Karpas-422 (cell line): ENCODE results near the gene CNP. TPM values are rescaled to one million over a fixed set of nuclear protein-coding genes. Genes with fewer than 3 reads are reported as not detected.

ENCODE experiments used
- DNase-seq: peaks from one replicate; pipeline ENCODE4 v3.0.0-alpha.2; 2015
- H2AFZ ChIP-seq: fragments of 200-600 bp; sonication (generic); 2 replicates; pipeline ENCODE4 v1.6.1; 2014; ENCODE audit warnings: antibody characterized with exemption, low read length, mixed read lengths
- H3K27ac ChIP-seq: fragments of 200-600 bp; sonication (generic); 2 replicates; pipeline ENCODE4 v1.5.1; 2014; ENCODE audit warnings: mild to moderate bottlenecking, low read length, moderate library complexity
- H3K27me3 ChIP-seq: fragments of 200-600 bp; sonication (generic); 2 replicates; pipeline ENCODE4 v1.6.1; 2014; ENCODE audit warnings: low read length, mixed read lengths
- H3K36me3 ChIP-seq: fragments of 200-600 bp; sonication (generic); 2 replicates; pipeline ENCODE4 v1.6.1; 2014; ENCODE audit warnings: low read length, mixed read lengths; ENCODE audit not compliant: insufficient read depth
- H3K4me1 ChIP-seq: fragments of 200-600 bp; sonication (generic); 2 replicates; pipeline ENCODE4 v1.6.1; 2014; ENCODE audit warnings: mild to moderate bottlenecking, low read length, mixed read lengths
- H3K4me2 ChIP-seq: fragments of 200-600 bp; sonication (generic); 2 replicates; pipeline ENCODE4 v1.6.1; 2014; ENCODE audit warnings: low read length, low read depth, mild to moderate bottlenecking; ENCODE audit not compliant: poor library complexity, severe bottlenecking
- H3K4me3 ChIP-seq: fragments of 200-600 bp; sonication (generic); 2 replicates; pipeline ENCODE4 v1.5.1; 2014; ENCODE audit warnings: mild to moderate bottlenecking, antibody characterized with exemption, low read length, mixed read lengths
- H3K79me2 ChIP-seq: fragments of 200-600 bp; sonication (generic); 2 replicates; pipeline ENCODE4 v1.6.1; 2014; ENCODE audit warnings: mild to moderate bottlenecking, low read length, mixed read lengths
- H3K9ac ChIP-seq: fragments of 200-600 bp; sonication (generic); 2 replicates; pipeline ENCODE4 v1.6.0; 2014; ENCODE audit warnings: low read length
- H3K9me2 ChIP-seq: fragments of 200-600 bp; sonication (generic), shearing (Covaris generic); replicated peaks from 2 replicates; pipeline ENCODE4 v1.6.0; 2014; ENCODE audit warnings: mild to moderate bottlenecking, low read length, moderate library complexity; ENCODE audit not compliant: insufficient read depth
- H3K9me3 ChIP-seq: fragments of 300-700, 200-600 bp; sonication (generic); 2 replicates; pipeline ENCODE4 v1.6.1; 2014; ENCODE audit warnings: low read length, mixed read lengths
- H4K20me1 ChIP-seq: fragments of 200-600 bp; sonication (generic); 2 replicates; pipeline ENCODE4 v1.6.1; 2014; ENCODE audit warnings: mild to moderate bottlenecking, antibody characterized with exemption, low read length, low read depth; ENCODE audit not compliant: insufficient read depth
- total RNA-seq: library from RNA; depleted of rRNA; stranded (reverse); fragments of >200 nt; shearing (Covaris generic); gene quantifications from 2 replicates; pipeline ENCODE4 v1.2.3, GENCODE V29; 2014; ENCODE audit warnings: low replicate concordance

CNP gene
- total RNA-seq, 1 experiment from 2014 or later, result 41.3 TPM

- peaks cover 66% of the 10 kb centered on the region for H3K4me1 ChIP-seq
- peaks cover 45% of the 10 kb centered on the region for H3K36me3 ChIP-seq
- peak overlapping the region; percentile 12; the same call in 1 of the 2 replicates for H3K4me3 ChIP-seq
- peak overlapping the region; percentile 51 for H3K4me2 ChIP-seq
- no peak overlapping the region for H2AFZ ChIP-seq
- peak overlapping the region; percentile 40 for H3K9ac ChIP-seq
- H3K9me2 ChIP-seq, result no peaks in the 10 kb centered on the region
- DNase-seq, result no peak
- H3K9me3 ChIP-seq, result no peaks in the 10 kb centered on the region
- no peaks in the 10 kb centered on the region for H3K27me3 ChIP-seq
- H3K27ac ChIP-seq, result peak overlapping the region; percentile 94
- H3K79me2 ChIP-seq, result peaks cover 38% of the 10 kb centered on the region
- no peaks in the 10 kb centered on the region for H4K20me1 ChIP-seq
Measured at GRCh38 chr17:41996855-41997164, 30.2 kb downstream of the CNP start.

GRCh38 chr17:41998497-41998896 is 31.9 kb downstream of the CNP start:
- peaks cover 83% of the 10 kb centered on the region for H3K4me1 ChIP-seq
- H3K4me2 ChIP-seq, result peak overlapping the region; percentile 51
- H3K27me3 ChIP-seq, result no peaks in the 10 kb centered on the region
- H4K20me1 ChIP-seq, result no peaks in the 10 kb centered on the region
- H3K79me2 ChIP-seq, result peaks cover 49% of the 10 kb centered on the region
- no peak for DNase-seq
- H3K9me2 ChIP-seq, result no peaks in the 10 kb centered on the region
- H3K27ac ChIP-seq, result peak overlapping the region; percentile 94
- H3K9ac ChIP-seq, result peak overlapping the region; percentile 8
- H3K36me3 ChIP-seq, result peaks cover 54% of the 10 kb centered on the region
- no peak overlapping the region for H2AFZ ChIP-seq
- peak overlapping the region; percentile 11; the same call in 1 of the 2 replicates for H3K4me3 ChIP-seq
- H3K9me3 ChIP-seq, result no peaks in the 10 kb centered on the region

- Histone ChIP-seq H3K27ac (peak overlapping the region; percentile 65), H2AFZ (no peak overlapping the region), H3K4me3 (no peak overlapping the region)
Measured at GRCh38 chr17:42000413-42001133, 34.0 kb downstream of the CNP start.

GRCh38 chr17:42001729-42002128 is 35.1 kb downstream of the CNP start:
- Histone ChIP-seq H3K27ac (peak overlapping the region; percentile 65), H3K79me2 (peaks cover 66% of the 10 kb centered on the region), H2AFZ (no peak overlapping the region), H3K4me1 (peaks cover 77% of the 10 kb centered on the region), H3K4me3 (no peak overlapping the region), H3K4me2 (no peak overlapping the region), H3K27me3 (no peaks in the 10 kb centered on the region), H3K9ac (no peak overlapping the region), H4K20me1 (no peaks in the 10 kb centered on the region), H3K9me2 (no peaks in the 10 kb centered on the region), H3K36me3 (peaks cover 40% of the 10 kb centered on the region), H3K9me3 (no peaks in the 10 kb centered on the region)
- no peak for DNase-seq

More at GRCh38 chr17:42000413-42001133, 34.0 kb downstream of the CNP start:
- Histone ChIP-seq H3K9me3 (no peaks in the 10 kb centered on the region), H3K4me1 (peaks cover 88% of the 10 kb centered on the region), H3K4me2 (no peak overlapping the region), H3K36me3 (peaks cover 42% of the 10 kb centered on the region), H3K79me2 (peaks cover 57% of the 10 kb centered on the region), H3K9me2 (no peaks in the 10 kb centered on the region), H3K9ac (no peak overlapping the region), H3K27me3 (no peaks in the 10 kb centered on the region), H4K20me1 (no peaks in the 10 kb centered on the region)
- no peak for DNase-seq

- H3K4me2 ChIP-seq, result no peak overlapping the region
- H3K79me2 ChIP-seq, result peaks cover 69% of the 10 kb centered on the region
- H3K9ac ChIP-seq, result no peak overlapping the region
- H3K9me3 ChIP-seq, result no peaks in the 10 kb centered on the region
- H3K27me3 ChIP-seq, result no peaks in the 10 kb centered on the region
- no peaks in the 10 kb centered on the region for H3K9me2 ChIP-seq
- peak overlapping the region; percentile 65 for H3K27ac ChIP-seq
- H3K4me3 ChIP-seq, result no peak overlapping the region
- H2AFZ ChIP-seq, result no peak overlapping the region
- H3K4me1 ChIP-seq, result peaks cover 71% of the 10 kb centered on the region
- DNase-seq, result no peak
- H4K20me1 ChIP-seq, result 0 out of 2 replicates have a peak, but pooled peaks cover 2% of the 10 kb centered on the region
- H3K36me3 ChIP-seq, result peaks cover 35% of the 10 kb centered on the region
Measured at GRCh38 chr17:42002175-42002791, 35.7 kb downstream of the CNP start.

GRCh38 chr17:42002792-42003301 is 36.3 kb downstream of the CNP start:
- Histone ChIP-seq H4K20me1 (0 out of 2 replicates have a peak, but pooled peaks cover 2% of the 10 kb centered on the region), H3K36me3 (peaks cover 35% of the 10 kb centered on the region), H3K4me2 (no peak overlapping the region)

GRCh38 chr17:42005166-42005565 is 38.6 kb downstream of the CNP start:
- Histone ChIP-seq H4K20me1 (peaks cover 11% of the 10 kb centered on the region; the same call in 1 of the 2 replicates), H3K79me2 (peaks cover 95% of the 10 kb centered on the region), H3K4me3 (no peak overlapping the region)

More at GRCh38 chr17:42002792-42003301, 36.3 kb downstream of the CNP start:
- Histone ChIP-seq H3K9ac (no peak overlapping the region), H3K27me3 (no peaks in the 10 kb centered on the region), H3K9me2 (no peaks in the 10 kb centered on the region), H3K9me3 (no peaks in the 10 kb centered on the region), H3K27ac (peak overlapping the region; percentile 65), H3K4me3 (no peak overlapping the region), H2AFZ (no peak overlapping the region), H3K79me2 (peaks cover 75% of the 10 kb centered on the region), H3K4me1 (peaks cover 66% of the 10 kb centered on the region)
- no peak for DNase-seq

GRCh38 chr17:42009170-42009569 is 42.6 kb downstream of the CNP start:
- Histone ChIP-seq H3K9me2 (no peaks in the 10 kb centered on the region), H2AFZ (no peak overlapping the region), H3K27ac (peak overlapping the region; percentile 14; the same call in 1 of the 2 replicates), H3K4me1 (peaks cover 16% of the 10 kb centered on the region), H3K9ac (no peak overlapping the region), H3K36me3 (no peaks in the 10 kb centered on the region), H3K4me2 (no peak overlapping the region), H4K20me1 (peaks cover 16% of the 10 kb centered on the region; the same call in 1 of the 2 replicates), H3K79me2 (peaks cover 96% of the 10 kb centered on the region), H3K9me3 (no peaks in the 10 kb centered on the region), H3K27me3 (no peaks in the 10 kb centered on the region), H3K4me3 (no peak overlapping the region)
- DNase-seq, result peak; percentile 60

More at GRCh38 chr17:42005166-42005565, 38.6 kb downstream of the CNP start:
- Histone ChIP-seq H3K9ac (no peak overlapping the region), H3K4me1 (peaks cover 49% of the 10 kb centered on the region), H3K27ac (peak overlapping the region; percentile 65), H3K9me3 (no peaks in the 10 kb centered on the region), H3K36me3 (peaks cover 34% of the 10 kb centered on the region), H3K4me2 (no peak overlapping the region), H2AFZ (no peak overlapping the region), H3K27me3 (no peaks in the 10 kb centered on the region), H3K9me2 (no peaks in the 10 kb centered on the region)
- no peak for DNase-seq
